ENCODE data around the gene SPATA9. TPM values are rescaled to one million over a fixed set of nuclear protein-coding genes. Genes with fewer than 3 reads are reported as not detected.
A peak's percentile ranks its signal among the peaks of the same experiment; 100 is the strongest.

The SPATA9 gene
- total RNA-seq, 1 experiment from 2014 or later, result not detected

GRCh38 chr5:95697781-95698681, 15.2 kb upstream of the SPATA9 start:
- Histone ChIP-seq H3K36me3 (ENCODE audit: control insufficient read depth in 1 of 2, insufficient read depth in 2 of 2, low read length in 2 of 2) (no peaks in the 10 kb centered on the region), H3K4me1 (ENCODE audit: control insufficient read depth in 1 of 2, insufficient read depth in 2 of 2, low read length in 2 of 2) (no peaks in the 10 kb centered on the region), H3K27me3 (ENCODE audit: insufficient read depth, low read length) (no peaks in the 10 kb centered on the region), H3K9me2 (ENCODE audit: insufficient read depth) (0 out of 2 replicates have a peak, but pooled peaks cover 2% of the 10 kb centered on the region), H3K79me2 (ENCODE audit: insufficient read depth, low read length) (no peaks in the 10 kb centered on the region), H3K4me3 (replicated peaks in 1 of 2; ENCODE audit: low read depth in 1 of 2, low read length in 2 of 2) (no peak overlapping the region), H3K4me2 (ENCODE audit: low read length) (no peak overlapping the region), H3K9ac (ENCODE audit: low read length) (no peak overlapping the region), H3K27ac (ENCODE audit: low read depth, low read length) (no peak overlapping the region), H2AFZ (ENCODE audit: low read depth, low read length, poor library complexity, severe bottlenecking) (no peak overlapping the region), H4K20me1 (ENCODE audit: insufficient read depth) (no peaks in the 10 kb centered on the region), H3K9me3 (ENCODE audit: control insufficient read depth in 1 of 2, insufficient read depth in 1 of 2, low read depth in 1 of 2, low read length in 2 of 2) (no peaks in the 10 kb centered on the region)
- TF ChIP-seq CEBPB (IDR thresholded peaks at IDR 0.05; ENCODE audit: low read depth) (no peak), EZH2 (IDR thresholded peaks at IDR 0.05) (no peak), SIN3A (IDR thresholded peaks at IDR 0.05; ENCODE audit: low read depth) (no peak), ZBTB33 (IDR thresholded peaks at IDR 0.05; ENCODE audit: extremely low read depth, insufficient replicate concordance, low read length) (no peak), POLR2A (IDR thresholded peaks at IDR 0.05; ENCODE audit: borderline replicate concordance, extremely low read depth, insufficient read depth, insufficient read length) (no peak)
- BruUV-seq (replicated peaks), result no TSS peak
- DNase-seq (ENCODE audit: low read depth, low spot score), result no peak
- ChIA-PET CTCF (interaction anchor here (0.9 kb wide), 1 partner anchor 31 kb away, joined by 3 read pairs; no protein-coding TSS in a partner anchor), POLR2A (interaction anchor here (1.2 kb wide), 1 partner anchor 51 kb away, joined by 3 read pairs; the partner anchor contains the start of gene RFESD), RAD21 (ENCODE audit: low non-redundant PET in 1 of 2, low total read pairs in 2 of 2, uncharacterized antibody in 2 of 2, unreplicated experiment in 2 of 2) (interaction anchor here in 1 of 2 experiments (0.7 kb wide), 1 partner anchor 155 kb away, joined by 3 read pairs; no protein-coding TSS in a partner anchor)
- ATAC-seq, result no peak
- intact Hi-C loops (cut with micrococcal nuclease), result no loop called here

- intact Hi-C loops (cut with micrococcal nuclease), result no loop called here
- no peak for ATAC-seq
- Histone ChIP-seq H3K27ac (ENCODE audit: low read depth, low read length) (no peak overlapping the region), H4K20me1 (ENCODE audit: insufficient read depth) (no peaks in the 10 kb centered on the region), H3K9ac (ENCODE audit: low read length) (no peak overlapping the region), H3K79me2 (ENCODE audit: insufficient read depth, low read length) (no peaks in the 10 kb centered on the region), H3K36me3 (ENCODE audit: control insufficient read depth in 1 of 2, insufficient read depth in 2 of 2, low read length in 2 of 2) (no peaks in the 10 kb centered on the region), H3K9me3 (ENCODE audit: control insufficient read depth in 1 of 2, insufficient read depth in 1 of 2, low read depth in 1 of 2, low read length in 2 of 2) (no peaks in the 10 kb centered on the region), H3K4me2 (ENCODE audit: low read length) (no peak overlapping the region), H3K27me3 (ENCODE audit: insufficient read depth, low read length) (no peaks in the 10 kb centered on the region), H3K4me1 (ENCODE audit: control insufficient read depth in 1 of 2, insufficient read depth in 2 of 2, low read length in 2 of 2) (no peaks in the 10 kb centered on the region), H2AFZ (ENCODE audit: low read depth, low read length, poor library complexity, severe bottlenecking) (peak overlapping the region; percentile 29), H3K4me3 (replicated peaks in 1 of 2; ENCODE audit: low read depth in 1 of 2, low read length in 2 of 2) (no peak overlapping the region), H3K9me2 (ENCODE audit: insufficient read depth) (no peaks in the 10 kb centered on the region)
- CTCF ChIA-PET, result interaction anchor here (1.3 kb wide), 1 partner anchor 26 kb away, joined by 3 read pairs; no protein-coding TSS in a partner anchor
- RAD21 ChIA-PET (ENCODE audit: low non-redundant PET in 1 of 2, low total read pairs in 2 of 2, uncharacterized antibody in 2 of 2, unreplicated experiment in 2 of 2), result no interaction called here
- no peak for DNase-seq (ENCODE audit: low read depth, low spot score)
- POLR2A ChIA-PET, result no interaction called here
- BruUV-seq (replicated peaks), result no TSS peak
- TF ChIP-seq EZH2phosphoT487 (IDR thresholded peaks at IDR 0.05; ENCODE audit: borderline replicate concordance), result no peak
- no peak for TF ChIP-seq REST (IDR thresholded peaks at IDR 0.05; ENCODE audit: low read depth)
- no peak for TF ChIP-seq SP1 (IDR thresholded peaks at IDR 0.05; ENCODE audit: low read depth)
- TF ChIP-seq EZH2 (IDR thresholded peaks at IDR 0.05), result no peak
- TF ChIP-seq RAD21 (IDR thresholded peaks at IDR 0.05; ENCODE audit: low read depth), result no peak
- TF ChIP-seq ZBTB33 (IDR thresholded peaks at IDR 0.05; ENCODE audit: extremely low read depth, insufficient replicate concordance, low read length), result no peak
- no peak for TF ChIP-seq SIN3A (IDR thresholded peaks at IDR 0.05; ENCODE audit: low read depth)
- no peak for TF ChIP-seq FOSL1 (IDR thresholded peaks at IDR 0.05; ENCODE audit: low read depth)
Observed at GRCh38 chr5:95690333-95690732, 7.5 kb upstream of the SPATA9 start.

Data from HCT116 (cell line).